T-helper 1 cell treated with Interleukin-12 subunit alpha and Interleukin-12 subunit beta and Interleukin-4 antibody, amounts not matched to agents 30 μg/mL and 1 μg/mL, for 36 hours (primary cell): ENCODE data around the gene MTFR2.

Source experiments
- H3K27ac Mint-ChIP-seq: one replicate; pipeline ENCODE4 v1.8.0; 2021; ENCODE audit warnings: mild to moderate bottlenecking, mixed read lengths
- H3K27me3 Mint-ChIP-seq: one replicate; pipeline ENCODE4 v1.8.0; 2021; ENCODE audit warnings: low read depth, mixed read lengths
- H3K36me3 Mint-ChIP-seq: one replicate; pipeline ENCODE4 v1.8.0; 2021; ENCODE audit warnings: low read depth, mixed read lengths
- H3K4me1 Mint-ChIP-seq: one replicate; pipeline ENCODE4 v1.8.0; 2021; ENCODE audit warnings: low read depth, mixed read lengths
- H3K4me3 Mint-ChIP-seq: one replicate; pipeline ENCODE4 v1.8.0; 2021; ENCODE audit warnings: mild to moderate bottlenecking, moderate library complexity, mixed read lengths
- H3K9me3 Mint-ChIP-seq: one replicate; pipeline ENCODE4 v1.8.0; 2021; ENCODE audit warnings: mixed read lengths

Gene MTFR2

GRCh38 chr6:136184738-136185137 is 65.4 kb downstream of the MTFR2 start:
- H3K4me3 Mint-ChIP-seq = no peak overlapping the region

GRCh38 chr6:136181861-136182260 is 68.2 kb downstream of the MTFR2 start:
- no peak overlapping the region for H3K27ac Mint-ChIP-seq
- no peak overlapping the region for H3K4me3 Mint-ChIP-seq
- H3K4me1 Mint-ChIP-seq = peaks cover 4% of the 10 kb centered on the region

More at GRCh38 chr6:136184738-136185137, 65.4 kb downstream of the MTFR2 start:
- Mint-ChIP-seq H3K36me3 (peaks cover 2% of the 10 kb centered on the region), H3K9me3 (no peaks in the 10 kb centered on the region), H3K4me1 (no peaks in the 10 kb centered on the region), H3K27ac (no peak overlapping the region), H3K27me3 (no peaks in the 10 kb centered on the region)

GRCh38 chr6:136181512-136181833 is 68.6 kb downstream of the MTFR2 start:
- Mint-ChIP-seq H3K27ac (no peak overlapping the region), H3K27me3 (no peaks in the 10 kb centered on the region), H3K9me3 (no peaks in the 10 kb centered on the region), H3K4me3 (no peak overlapping the region), H3K36me3 (peaks cover 4% of the 10 kb centered on the region), H3K4me1 (peaks cover 4% of the 10 kb centered on the region)

More at GRCh38 chr6:136181861-136182260, 68.2 kb downstream of the MTFR2 start:
- peaks cover 4% of the 10 kb centered on the region for H3K36me3 Mint-ChIP-seq
- no peaks in the 10 kb centered on the region for H3K9me3 Mint-ChIP-seq
- H3K27me3 Mint-ChIP-seq = no peaks in the 10 kb centered on the region
